ENCODE measurements around the gene MPHOSPH10. TPM values are rescaled to one million over a fixed set of nuclear protein-coding genes. Genes with fewer than 3 reads are reported as not detected.

MPHOSPH10 gene
- total and polyA plus RNA-seq, 2 of the 4 experiments (the other 2 are of a cell fraction), result 5.4 to 11.2 TPM

DNA sequence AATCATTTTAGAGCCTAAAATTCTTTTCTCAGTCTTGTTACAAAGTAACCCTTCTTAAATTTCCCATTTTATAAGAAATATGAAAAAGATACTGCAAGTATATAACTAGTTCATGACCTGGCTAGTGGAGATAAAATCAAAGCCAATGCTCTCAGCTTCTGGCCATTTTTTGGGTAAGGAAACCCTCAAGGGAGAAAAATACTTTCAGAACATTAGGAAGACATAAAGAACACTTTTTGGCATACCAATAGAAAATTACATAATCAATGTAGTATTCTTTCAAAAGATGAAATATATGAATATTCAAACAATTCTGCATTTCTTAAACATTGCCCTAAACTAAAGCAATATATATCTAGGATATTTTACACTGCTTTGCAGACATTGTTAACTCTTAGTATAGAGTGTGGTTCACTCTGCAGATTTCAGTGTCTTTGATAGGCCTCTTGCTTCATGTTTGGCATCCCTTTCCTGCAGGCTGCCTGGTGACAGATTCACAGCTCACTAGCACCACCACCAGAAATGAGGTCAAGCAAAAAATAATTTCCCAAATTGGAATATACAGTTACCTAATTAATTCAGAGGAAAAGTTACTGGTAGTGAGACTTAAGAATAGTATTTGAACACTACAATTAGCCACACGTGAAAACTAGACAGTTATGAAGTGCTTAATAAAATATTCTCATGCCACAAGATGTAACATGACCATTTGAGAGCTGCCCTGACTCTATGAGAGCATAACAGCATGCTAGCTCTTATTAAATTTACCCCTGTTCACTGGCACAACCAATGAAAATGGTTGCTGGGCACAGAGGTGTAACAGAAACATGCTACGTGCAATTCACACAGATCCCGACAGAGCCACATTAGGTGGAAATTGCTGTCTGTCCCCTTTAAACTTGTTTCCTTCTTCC lies 60.5 kb downstream of the MPHOSPH10 start:
- H4K5ac ChIP-seq (ENCODE audit: low read depth, low read length), result no peak overlapping the region
- in situ Hi-C loops (cut with MboI; ENCODE audit: low sequenced_read_pairs) (no loop called here), dilution Hi-C loops (cut with HindIII; ENCODE audit: low sequenced_read_pairs, unreplicated experiment) (no loop called here), intact Hi-C loops (cut with micrococcal nuclease) (no loop called here)
- no peak overlapping the region for H2BK20ac ChIP-seq (ENCODE audit: low read depth, low read length)
- H2AK9ac ChIP-seq (replicated peaks; ENCODE audit: low read depth, low read length, poor library complexity), result no peak overlapping the region
- no peak overlapping the region for H3K9ac ChIP-seq (ENCODE audit: low read depth, low read length)
- H3K4ac ChIP-seq (ENCODE audit: low read depth, low read length), result no peak overlapping the region
- H3K9me1 ChIP-seq (ENCODE audit: insufficient read depth, low read length), result no peaks in the 10 kb centered on the region
- H3K23ac ChIP-seq (ENCODE audit: low read depth, low read length), result no peak overlapping the region
- no peak for TF ChIP-seq FOS (IDR thresholded peaks at IDR 0.05; ENCODE audit: low read depth, low read length)
- TF ChIP-seq USF2 (IDR thresholded peaks at IDR 0.05; ENCODE audit: low read depth, low read length), result no peak
- TF ChIP-seq, protein P1, sequence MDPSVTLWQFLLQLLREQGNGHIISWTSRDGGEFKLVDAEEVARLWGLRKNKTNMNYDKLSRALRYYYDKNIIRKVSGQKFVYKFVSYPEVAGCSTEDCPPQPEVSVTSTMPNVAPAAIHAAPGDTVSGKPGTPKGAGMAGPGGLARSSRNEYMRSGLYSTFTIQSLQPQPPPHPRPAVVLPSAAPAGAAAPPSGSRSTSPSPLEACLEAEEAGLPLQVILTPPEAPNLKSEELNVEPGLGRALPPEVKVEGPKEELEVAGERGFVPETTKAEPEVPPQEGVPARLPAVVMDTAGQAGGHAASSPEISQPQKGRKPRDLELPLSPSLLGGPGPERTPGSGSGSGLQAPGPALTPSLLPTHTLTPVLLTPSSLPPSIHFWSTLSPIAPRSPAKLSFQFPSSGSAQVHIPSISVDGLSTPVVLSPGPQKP (IDR thresholded peaks at IDR 0.05; ENCODE audit: borderline replicate concordance, low read depth, low read length), result no peak
- TF ChIP-seq, protein P2, sequence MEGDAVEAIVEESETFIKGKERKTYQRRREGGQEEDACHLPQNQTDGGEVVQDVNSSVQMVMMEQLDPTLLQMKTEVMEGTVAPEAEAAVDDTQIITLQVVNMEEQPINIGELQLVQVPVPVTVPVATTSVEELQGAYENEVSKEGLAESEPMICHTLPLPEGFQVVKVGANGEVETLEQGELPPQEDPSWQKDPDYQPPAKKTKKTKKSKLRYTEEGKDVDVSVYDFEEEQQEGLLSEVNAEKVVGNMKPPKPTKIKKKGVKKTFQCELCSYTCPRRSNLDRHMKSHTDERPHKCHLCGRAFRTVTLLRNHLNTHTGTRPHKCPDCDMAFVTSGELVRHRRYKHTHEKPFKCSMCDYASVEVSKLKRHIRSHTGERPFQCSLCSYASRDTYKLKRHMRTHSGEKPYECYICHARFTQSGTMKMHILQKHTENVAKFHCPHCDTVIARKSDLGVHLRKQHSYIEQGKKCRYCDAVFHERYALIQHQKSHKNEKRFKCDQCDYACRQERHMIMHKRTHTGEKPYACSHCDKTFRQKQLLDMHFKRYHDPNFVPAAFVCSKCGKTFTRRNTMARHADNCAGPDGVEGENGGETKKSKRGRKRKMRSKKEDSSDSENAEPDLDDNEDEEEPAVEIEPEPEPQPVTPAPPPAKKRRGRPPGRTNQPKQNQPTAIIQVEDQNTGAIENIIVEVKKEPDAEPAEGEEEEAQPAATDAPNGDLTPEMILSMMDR (conservative IDR thresholded peaks at IDR 0.05; ENCODE audit: low read depth, low read length), result peak; percentile 25; the same call in 1 of the 2 replicates
- no peak for TF ChIP-seq BHLHE40 (IDR thresholded peaks at IDR 0.05; ENCODE audit: low read depth, low read length)
- no peak for TF ChIP-seq MAZ (IDR thresholded peaks at IDR 0.05; ENCODE audit: borderline replicate concordance, low read depth, low read length)
- TF ChIP-seq RAD21 (IDR thresholded peaks at IDR 0.05; ENCODE audit: low read length), result peak; percentile 18; the same call in 1 of the 2 replicates
- TF ChIP-seq CHD1 (IDR thresholded peaks at IDR 0.05; ENCODE audit: low read depth, low read length), result no peak
- TF ChIP-seq POLR2A (IDR thresholded peaks at IDR 0.05; ENCODE audit: low read depth, low read length), result no peak
- no peak for TF ChIP-seq RFX5 (IDR thresholded peaks at IDR 0.05; ENCODE audit: low read depth, low read length)
- TF ChIP-seq MXI1 (IDR thresholded peaks at IDR 0.05; ENCODE audit: borderline replicate concordance, low read depth, low read length), result no peak
- no peaks in the 10 kb centered on the region for H3K9me3 ChIP-seq (ENCODE audit: control insufficient read depth, insufficient read depth, low read length)
- H4K91ac ChIP-seq (ENCODE audit: insufficient read depth, low read depth, low read length), result no peak overlapping the region
- H4K8ac ChIP-seq (ENCODE audit: low read depth in 2 of 2, low read length in 2 of 2), result no peak overlapping the region
- no peaks in the 10 kb centered on the region for H4K20me1 ChIP-seq (ENCODE audit: insufficient read depth, low read length)
- ChIA-PET CTCF (interaction anchor here (0.9 kb wide), 1 partner anchor 34 kb away, joined by 3 read pairs; no protein-coding TSS in a partner anchor), POLR2A (ENCODE audit: unreplicated experiment) (no interaction called here)
- no peak overlapping the region for H2BK5ac ChIP-seq (ENCODE audit: low read depth, low read length, poor library complexity, severe bottlenecking)
- H3K4me1 ChIP-seq (ENCODE audit: control insufficient read depth, insufficient read depth, low read length), result no peaks in the 10 kb centered on the region
- H3K56ac ChIP-seq (ENCODE audit: extremely low read depth, insufficient read depth, low read length), result no peak overlapping the region
- no peaks in the 10 kb centered on the region for H3K36me3 ChIP-seq (ENCODE audit: control insufficient read depth, insufficient read depth, low read length)
- H3K79me1 ChIP-seq (ENCODE audit: low read depth in 1 of 2, low read length in 2 of 2), result no peaks in the 10 kb centered on the region
- peaks cover 4% of the 10 kb centered on the region for H3K27me3 ChIP-seq (ENCODE audit: control insufficient read depth, insufficient read depth, low read length)
- H2BK15ac ChIP-seq (ENCODE audit: low read depth, low read length), result no peak overlapping the region
- WGBS, 2 experiments (ENCODE audit: extremely low coverage in 2 of 2, insufficient read length in 1 of 2), result 100% methylated on average over 2 of the region's 3 CpGs; no CpG with 5 or more reads in 1 of the 2 experiments
- H2AK5ac ChIP-seq (ENCODE audit: low read depth, low read length), result no peak overlapping the region
- no TSS peak for BruUV-seq (replicated peaks)
- no peak overlapping the region for H3K18ac ChIP-seq (ENCODE audit: low read depth, low read length)
- no peak overlapping the region for H3K4me3 ChIP-seq (ENCODE audit: insufficient read depth, low read depth, low read length)
- no peak overlapping the region for H2BK120ac ChIP-seq (ENCODE audit: low read depth, low read length)
- no peak overlapping the region for H2AFZ ChIP-seq (replicated peaks; ENCODE audit: low read length, poor library complexity)
- H3K14ac ChIP-seq (replicated peaks; ENCODE audit: low read depth, low read length), result no peak overlapping the region
- ATAC-seq (ENCODE audit: low read depth) (no peak), DNase-seq (peak; percentile 9)
- no peak overlapping the region for H3K27ac ChIP-seq (ENCODE audit: insufficient read depth, low read length)
- H3K4me2 ChIP-seq (ENCODE audit: low read depth, low read length), result no peak overlapping the region
